ENCODE results near the gene ZNF862. TPM values are rescaled to one million over a fixed set of nuclear protein-coding genes. Genes with fewer than 3 reads are reported as not detected.

The ZNF862 gene
- total and polyA plus RNA-seq, 2 of the 8 experiments (the other 6 are each of a cell fraction or from before 2014, with no cell fraction given) = 1.8 to 3.9 TPM

- TF ChIP-seq CHD7 (IDR thresholded peaks at IDR 0.05; ENCODE audit: insufficient replicate concordance, low read length) (no peak), EGR1 (IDR thresholded peaks at IDR 0.05; ENCODE audit: borderline replicate concordance, low read depth, low read length) (peak; percentile 35; the same call in 1 of the 2 replicates), RXRA (IDR thresholded peaks at IDR 0.05; ENCODE audit: insufficient read depth, low read depth, low read length) (no peak), TCF12 (IDR thresholded peaks at IDR 0.05; ENCODE audit: low read depth, low read length) (no peak), SRF (IDR thresholded peaks at IDR 0.05; ENCODE audit: low read depth, low read length) (no peak), EZH2 (IDR thresholded peaks at IDR 0.05; ENCODE audit: low read depth, low read length, severe bottlenecking) (no peak), TEAD4 (IDR thresholded peaks at IDR 0.05; ENCODE audit: low read depth, low read length) (no peak), SAP30 (IDR thresholded peaks at IDR 0.05; ENCODE audit: insufficient read depth, insufficient replicate concordance, low read length) (no peak), JUN (IDR thresholded peaks at IDR 0.05; ENCODE audit: low read depth, low read length) (no peak), GABPA (IDR thresholded peaks at IDR 0.05; ENCODE audit: borderline replicate concordance, insufficient read depth, low read length) (peak; percentile 30; the same call in 1 of the 2 replicates)
Observed at GRCh38 chr7:149838224-149838991, at the start of gene ZNF862 (continued).
